Lower leg skin (tissue), 4 donors: ENCODE results near the gene GYPB. TPM values are rescaled to one million over a fixed set of nuclear protein-coding genes. Genes with fewer than 3 reads are reported as not detected.
"Not testable (repeated sequence)": the region's sequence is repeated elsewhere in the genome, so short reads cannot be mapped to it uniquely, and the experiment has no call there.

Source experiments
- DNase-seq, 2 donors: peaks; one replicate each; pipeline ENCODE4 v3.0.0-alpha.2; 2019; ENCODE audit warnings: low spot score in 2 of 2
- H3K4me3 ChIP-seq: fragments of 200-600 bp; sonication (generic); 2 replicates; pipeline ENCODE4 v1.5.1; 2017; ENCODE audit warnings: mild to moderate bottlenecking, low read depth; ENCODE audit not compliant: poor library complexity, severe bottlenecking
- POLR2A ChIP-seq, 2 donors: fragments of 450-650 bp; IDR thresholded peaks; one replicate each; pipeline ENCODE4 v1.6.1; 2016 to 2017; ENCODE audit warnings: antibody characterized with exemption in 2 of 2, mild to moderate bottlenecking in 1 of 2, moderate library complexity in 1 of 2
- WGBS, 2 donors: methylation state at CpG; one replicate each; pipeline ENCODE4 v1.1.5; 2018; 5-methylcytosine and 5-hydroxymethylcytosine counted together
- intact Hi-C: fragments of 100-400 bp; cut with DNase I; formaldehyde crosslinking; loops from one replicate; pipeline ENCODE4 v1.15.0; 2023; ENCODE audit warnings: low total_unique reads
- total RNA-seq, 4 donors: library from RNA; depleted of rRNA; stranded (reverse); fragments of >200 nt; gene quantifications; one replicate each; pipeline ENCODE4 v1.1.0, GENCODE V29; 2016
- TF ChIP-seq, protein P1 (sequence below), 3 donors: fragments of 450-650 bp; IDR thresholded peaks; one replicate each; pipeline ENCODE4 v1.5.1; 2016; ENCODE audit warnings: antibody characterized with exemption in 3 of 3, mild to moderate bottlenecking in 3 of 3, moderate library complexity in 2 of 3

Gene GYPB
- not detected for total RNA-seq

DNA sequence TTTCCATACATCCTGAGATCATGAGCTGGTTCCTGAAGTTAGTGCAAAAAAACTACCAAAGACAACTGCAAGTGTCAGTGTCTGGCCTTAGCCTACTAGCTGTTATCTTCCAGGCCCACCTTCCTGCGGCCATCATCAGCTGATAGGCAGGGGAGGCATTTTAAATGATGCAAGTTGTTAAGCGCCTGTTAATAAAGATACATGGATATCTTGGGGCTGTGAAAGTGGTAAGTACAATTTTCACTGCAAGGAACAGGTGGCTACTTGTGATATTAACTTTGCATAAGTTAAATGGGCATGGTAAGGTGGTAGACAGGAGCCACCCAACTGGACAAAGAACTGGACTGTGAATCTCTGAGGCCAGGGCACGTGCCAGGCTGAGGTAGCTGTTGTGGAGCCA is at the start of gene GYPB:
Gene GYPB (minus strand): TSS at position 104 of the 400 bp plus-strand sequence. CDS start 93 bp downstream, at position 11.
- intact Hi-C loops, DNase-seq, H3K4me3 ChIP-seq: not testable (repeated sequence)
- WGBS, 2 donors: 90 to 91% methylated on average over 3 of the region's 3 CpGs

DNA sequence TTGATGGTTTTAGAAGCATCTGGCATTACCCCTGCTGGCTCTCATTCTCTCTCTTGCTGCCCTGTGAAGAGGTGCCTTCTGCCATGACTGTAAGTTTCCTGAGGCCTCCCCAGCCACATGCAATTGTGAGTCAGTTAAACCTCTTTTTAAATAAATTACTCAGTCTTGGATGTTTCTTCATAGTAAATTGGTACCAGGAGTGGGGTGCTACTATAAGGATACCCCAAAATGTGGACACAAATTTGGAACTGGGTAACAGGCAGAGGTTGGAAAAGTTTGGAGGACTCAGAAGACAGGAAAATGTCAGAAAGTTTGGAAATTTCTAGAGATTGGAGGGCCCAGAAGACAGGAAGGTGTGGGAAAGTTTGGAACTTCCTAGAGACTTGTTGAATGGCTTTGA is 42.4 kb upstream of the GYPB start:
- not testable (repeated sequence) for DNase-seq

GRCh38 chr4:144060234-144060859 is 41.2 kb upstream of the GYPB start:
- DNase-seq, H3K4me3 ChIP-seq, intact Hi-C loops: not testable (repeated sequence)
- 69 to 77% methylated on average over 3 of the region's 3 CpGs for WGBS, 2 donors

More for the DNA sequence above, 42.4 kb upstream of the GYPB start:
- H3K4me3 ChIP-seq, intact Hi-C loops: not testable (repeated sequence)

DNA sequence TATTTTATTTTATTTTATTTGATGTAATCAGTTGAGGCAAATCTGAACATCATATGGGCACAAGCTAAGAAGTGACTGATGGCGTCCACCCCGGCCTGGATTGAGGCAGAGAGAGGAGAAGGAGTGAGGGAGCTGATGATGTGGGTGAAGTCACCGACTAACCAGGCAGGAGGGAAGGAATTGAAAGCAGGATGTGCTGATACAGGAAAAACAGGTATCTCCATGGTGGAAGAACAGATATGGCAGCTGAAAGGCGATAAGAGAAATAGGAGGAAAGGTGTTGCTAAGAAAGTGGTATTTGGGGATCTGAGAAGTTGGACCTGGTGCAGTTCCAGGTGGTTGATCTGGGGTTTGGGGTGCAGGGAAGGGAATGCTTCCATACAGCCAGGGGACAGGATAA is 37.6 kb upstream of the GYPB start:
- 86 to 89% methylated on average over 4 of the region's 4 CpGs for WGBS, 2 donors
- DNase-seq: no peak
- no peak overlapping the region for H3K4me3 ChIP-seq
- TF ChIP-seq POLR2A (IDR thresholded peaks at IDR 0.05): no peak
- TF ChIP-seq, protein P1, sequence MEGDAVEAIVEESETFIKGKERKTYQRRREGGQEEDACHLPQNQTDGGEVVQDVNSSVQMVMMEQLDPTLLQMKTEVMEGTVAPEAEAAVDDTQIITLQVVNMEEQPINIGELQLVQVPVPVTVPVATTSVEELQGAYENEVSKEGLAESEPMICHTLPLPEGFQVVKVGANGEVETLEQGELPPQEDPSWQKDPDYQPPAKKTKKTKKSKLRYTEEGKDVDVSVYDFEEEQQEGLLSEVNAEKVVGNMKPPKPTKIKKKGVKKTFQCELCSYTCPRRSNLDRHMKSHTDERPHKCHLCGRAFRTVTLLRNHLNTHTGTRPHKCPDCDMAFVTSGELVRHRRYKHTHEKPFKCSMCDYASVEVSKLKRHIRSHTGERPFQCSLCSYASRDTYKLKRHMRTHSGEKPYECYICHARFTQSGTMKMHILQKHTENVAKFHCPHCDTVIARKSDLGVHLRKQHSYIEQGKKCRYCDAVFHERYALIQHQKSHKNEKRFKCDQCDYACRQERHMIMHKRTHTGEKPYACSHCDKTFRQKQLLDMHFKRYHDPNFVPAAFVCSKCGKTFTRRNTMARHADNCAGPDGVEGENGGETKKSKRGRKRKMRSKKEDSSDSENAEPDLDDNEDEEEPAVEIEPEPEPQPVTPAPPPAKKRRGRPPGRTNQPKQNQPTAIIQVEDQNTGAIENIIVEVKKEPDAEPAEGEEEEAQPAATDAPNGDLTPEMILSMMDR (IDR thresholded peaks at IDR 0.05): no peak
- intact Hi-C loops: no loop called here

GRCh38 chr4:144055336-144055735 is 36.2 kb upstream of the GYPB start:
- intact Hi-C loops, DNase-seq, H3K4me3 ChIP-seq: not testable (repeated sequence)
- 62 to 69% methylated on average over 3 of the region's 3 CpGs for WGBS, 2 donors

- DNase-seq, H3K4me3 ChIP-seq, intact Hi-C loops: not testable (repeated sequence)
- 72 to 88% methylated on average over 1 of the region's 1 CpG for WGBS, 2 donors
Observed at GRCh38 chr4:144051494-144051893, 32.3 kb upstream of the GYPB start.

- DNase-seq, intact Hi-C loops: not testable (repeated sequence)
- 83% methylated on average over 2 of the region's 2 CpGs for WGBS, 2 donors
Observed at GRCh38 chr4:144050631-144051030, 31.5 kb upstream of the GYPB start.

GRCh38 chr4:144049495-144050424 is 30.6 kb upstream of the GYPB start:
- DNase-seq, H3K4me3 ChIP-seq, intact Hi-C loops: not testable (repeated sequence)
- 75 to 78% methylated on average over 6 of the region's 6 CpGs for WGBS, 2 donors

More at GRCh38 chr4:144050631-144051030, 31.5 kb upstream of the GYPB start:
- H3K4me3 ChIP-seq: not testable (repeated sequence)

DNA sequence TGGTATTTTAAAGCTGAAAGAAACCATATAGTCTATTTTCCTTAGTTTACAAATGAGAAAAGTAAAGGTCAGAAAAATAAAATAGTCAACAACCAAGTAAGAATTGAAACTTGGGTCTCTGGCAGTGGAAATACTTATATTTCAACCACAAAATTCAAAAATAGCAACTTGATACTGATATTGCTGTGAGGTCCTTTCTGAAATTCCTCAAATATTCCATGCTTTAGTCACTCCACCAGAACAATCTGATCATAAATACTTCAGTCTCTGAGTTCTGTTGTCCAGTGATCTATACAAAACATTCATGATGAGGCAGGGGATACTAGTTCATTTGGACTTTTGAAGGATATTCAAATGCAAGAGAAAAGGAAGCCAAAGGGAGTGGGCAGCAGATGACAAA is 25.8 kb upstream of the GYPB start:
- intact Hi-C loops, H3K4me3 ChIP-seq, DNase-seq: not testable (repeated sequence)

DNA sequence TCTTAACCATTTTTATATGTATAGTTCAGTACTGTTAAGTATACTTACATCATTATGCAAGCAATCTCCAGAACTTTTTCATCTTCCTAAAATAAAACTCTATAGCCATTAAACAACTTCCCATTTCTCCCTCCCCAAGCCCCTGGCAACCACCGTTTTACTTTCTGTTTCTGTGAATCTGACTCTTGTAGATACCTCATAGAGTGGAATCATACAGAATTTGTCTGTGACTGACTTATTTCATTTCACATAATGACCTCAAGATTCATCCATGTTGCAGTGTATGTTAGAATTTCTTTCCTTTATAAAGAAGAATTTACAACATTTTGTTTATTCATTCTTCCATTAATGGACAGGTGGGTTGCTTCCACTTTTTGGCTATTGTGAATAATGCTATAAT is 13.4 kb upstream of the GYPB start:
- 58 to 60% methylated on average over 1 of the region's 1 CpG for WGBS, 2 donors
- intact Hi-C loops, H3K4me3 ChIP-seq, DNase-seq: not testable (repeated sequence)

DNA sequence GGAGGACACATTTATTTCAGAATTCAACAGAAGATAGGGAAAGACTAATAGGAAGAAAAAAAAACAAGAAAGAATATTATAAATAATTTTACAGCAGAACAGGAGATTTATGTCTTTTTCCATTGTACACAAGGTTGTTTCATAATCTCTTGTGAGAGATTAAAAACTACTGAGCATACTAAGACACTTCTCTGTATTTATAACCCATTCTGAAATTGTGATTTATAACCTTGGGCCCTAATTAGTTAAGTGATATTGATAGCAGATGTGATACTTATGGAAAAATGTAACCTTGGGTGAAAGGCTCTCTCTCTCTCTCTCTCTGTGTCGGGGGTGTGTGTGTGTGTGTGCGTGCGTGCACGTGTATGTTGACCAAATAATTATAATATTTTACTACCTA is 12.7 kb upstream of the GYPB start:
- WGBS, 2 donors: 42 to 48% methylated on average over 4 of the region's 4 CpGs
- H3K4me3 ChIP-seq, intact Hi-C loops, DNase-seq: not testable (repeated sequence)

GRCh38 chr4:144031369-144031768 is 12.2 kb upstream of the GYPB start:
- DNase-seq, intact Hi-C loops, H3K4me3 ChIP-seq: not testable (repeated sequence)
- 65 to 88% methylated on average over 3 of the region's 3 CpGs for WGBS, 2 donors

GRCh38 chr4:144030708-144031107 is 11.5 kb upstream of the GYPB start:
- DNase-seq, H3K4me3 ChIP-seq, intact Hi-C loops: not testable (repeated sequence)
- 61 to 62% methylated on average over 4 of the region's 4 CpGs for WGBS, 2 donors

- WGBS, 2 donors: 81 to 88% methylated on average over 4 of the region's 4 CpGs
- intact Hi-C loops, H3K4me3 ChIP-seq, DNase-seq: not testable (repeated sequence)
Observed at GRCh38 chr4:144026682-144027081, 7.5 kb upstream of the GYPB start.
